HG03064 (cell line): ENCODE data around the gene KPNA3.
"Not testable (repeated sequence)": the region's sequence is repeated elsewhere in the genome, so short reads cannot be mapped to it uniquely, and the experiment has no call there.

Source experiments
- ATAC-seq: cut with Tn5 transposase; IDR thresholded peaks from one replicate; pipeline ENCODE4 v1.9.1; 2021; ENCODE audit warnings: low read depth; ENCODE audit not compliant: unreplicated experiment

Gene KPNA3, protein sequence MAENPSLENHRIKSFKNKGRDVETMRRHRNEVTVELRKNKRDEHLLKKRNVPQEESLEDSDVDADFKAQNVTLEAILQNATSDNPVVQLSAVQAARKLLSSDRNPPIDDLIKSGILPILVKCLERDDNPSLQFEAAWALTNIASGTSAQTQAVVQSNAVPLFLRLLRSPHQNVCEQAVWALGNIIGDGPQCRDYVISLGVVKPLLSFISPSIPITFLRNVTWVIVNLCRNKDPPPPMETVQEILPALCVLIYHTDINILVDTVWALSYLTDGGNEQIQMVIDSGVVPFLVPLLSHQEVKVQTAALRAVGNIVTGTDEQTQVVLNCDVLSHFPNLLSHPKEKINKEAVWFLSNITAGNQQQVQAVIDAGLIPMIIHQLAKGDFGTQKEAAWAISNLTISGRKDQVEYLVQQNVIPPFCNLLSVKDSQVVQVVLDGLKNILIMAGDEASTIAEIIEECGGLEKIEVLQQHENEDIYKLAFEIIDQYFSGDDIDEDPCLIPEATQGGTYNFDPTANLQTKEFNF

GRCh38 chr13:49792550-49793324, at the start of gene KPNA3:
Gene KPNA3 (minus strand): TSS chr13:49792682. CDS start chr13:49792506, 176 bp downstream.
- ATAC-seq, result peak; percentile 84

DNA sequence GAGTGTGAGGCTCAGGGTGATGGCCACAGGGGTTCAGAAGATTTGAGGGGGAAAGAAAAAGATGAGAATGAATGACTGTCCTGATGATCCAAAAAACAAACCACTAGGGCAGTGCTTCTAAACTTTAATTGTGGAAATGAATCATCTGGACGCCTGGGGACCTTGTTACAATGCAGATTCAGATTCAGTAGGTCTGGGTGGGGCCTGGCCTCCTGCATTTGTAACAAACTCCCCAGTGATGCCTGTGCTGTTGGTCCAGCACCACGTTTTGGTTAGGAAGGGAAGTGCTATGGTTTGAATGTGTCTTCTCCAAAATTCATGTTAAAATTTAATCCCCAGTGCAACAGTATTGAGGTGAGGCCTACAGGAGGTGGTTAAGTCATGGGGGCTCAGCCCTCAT, 49.5 kb upstream of the KPNA3 start:
- no peak for ATAC-seq

DNA sequence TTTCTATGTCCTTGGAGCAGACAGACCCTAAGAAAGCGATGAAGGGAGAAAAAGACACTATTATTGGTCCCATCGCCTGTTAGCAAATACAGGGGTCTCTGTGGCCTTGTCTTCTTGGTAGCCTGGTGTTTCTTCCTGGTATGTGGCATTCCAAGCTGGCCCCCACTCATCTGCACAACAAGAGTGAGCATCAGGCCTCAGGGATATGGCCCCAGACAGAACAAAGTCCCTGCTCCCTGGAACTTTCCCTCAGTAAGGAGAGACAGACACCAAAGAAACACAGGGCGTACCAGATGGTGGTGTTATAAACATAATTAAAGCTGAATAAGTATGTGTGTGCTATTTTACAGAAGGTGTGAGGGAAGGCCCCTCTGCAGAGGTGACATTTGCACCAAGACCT, 48.2 kb upstream of the KPNA3 start:
- no peak for ATAC-seq

GRCh38 chr13:49840266-49840665, 47.8 kb upstream of the KPNA3 start:
- ATAC-seq, result no peak

DNA sequence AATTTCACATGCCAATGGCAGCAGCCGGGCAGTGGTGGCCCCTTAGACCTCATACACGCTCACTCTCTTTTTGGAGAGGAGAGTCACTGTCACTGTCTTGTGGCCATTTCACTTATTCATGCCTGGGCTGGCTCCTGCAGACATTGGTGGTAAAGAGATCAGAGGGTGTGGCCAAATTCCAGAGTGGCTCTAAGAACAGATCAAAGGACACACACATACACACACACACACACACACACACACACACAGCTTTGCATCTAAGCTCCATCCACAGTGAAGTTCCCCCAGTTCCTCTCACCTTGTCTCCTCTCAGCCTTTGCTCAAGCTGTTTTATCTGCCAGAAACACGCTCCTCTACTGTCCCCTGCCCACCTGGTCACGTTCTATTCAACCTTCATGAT, 46.5 kb upstream of the KPNA3 start:
- ATAC-seq, result no peak

GRCh38 chr13:49836516-49836915, 44.0 kb upstream of the KPNA3 start:
- no peak for ATAC-seq

DNA sequence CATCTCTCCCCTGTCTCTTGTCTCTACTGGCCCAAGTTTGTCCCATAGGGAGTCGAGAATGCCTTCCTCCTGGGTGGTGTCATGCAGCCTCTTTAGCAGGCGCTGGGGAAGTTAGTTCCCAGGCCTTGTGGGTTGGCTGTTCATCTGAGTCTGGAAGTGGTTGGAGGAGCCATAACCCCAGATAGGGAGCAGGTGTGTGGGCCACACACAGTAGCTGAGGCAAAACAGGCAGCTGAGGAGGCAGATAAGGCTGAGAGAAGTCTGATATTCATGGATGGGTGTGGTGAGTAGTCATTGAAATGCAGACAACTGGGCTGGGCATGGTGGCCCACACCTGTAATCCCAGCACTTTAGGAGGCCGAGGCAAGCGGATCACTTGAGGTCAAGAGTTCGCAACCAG, 40.9 kb upstream of the KPNA3 start:
- ATAC-seq, result no peak

- ATAC-seq, result no peak
Observed at GRCh38 chr13:49831455-49831854, 39.0 kb upstream of the KPNA3 start.

DNA sequence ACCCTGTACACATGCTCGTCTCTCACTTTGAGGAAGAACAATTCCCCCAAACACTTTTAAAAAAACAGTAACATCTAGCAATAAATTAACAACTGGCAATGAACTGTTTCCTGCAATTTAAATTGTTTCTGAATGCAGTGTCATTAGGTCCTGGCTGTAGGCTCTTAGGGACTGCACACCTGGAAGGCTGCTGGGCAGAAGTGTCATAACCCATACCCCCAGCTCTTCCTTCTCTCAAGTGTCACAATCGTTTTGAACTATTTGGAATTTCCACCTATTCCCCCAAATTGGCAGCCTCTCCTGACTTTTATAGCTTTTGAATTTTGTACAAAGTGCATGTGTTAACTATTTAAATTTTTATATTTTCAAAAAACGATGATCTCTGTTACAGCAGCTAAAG, 38.2 kb upstream of the KPNA3 start:
- ATAC-seq, result no peak

DNA sequence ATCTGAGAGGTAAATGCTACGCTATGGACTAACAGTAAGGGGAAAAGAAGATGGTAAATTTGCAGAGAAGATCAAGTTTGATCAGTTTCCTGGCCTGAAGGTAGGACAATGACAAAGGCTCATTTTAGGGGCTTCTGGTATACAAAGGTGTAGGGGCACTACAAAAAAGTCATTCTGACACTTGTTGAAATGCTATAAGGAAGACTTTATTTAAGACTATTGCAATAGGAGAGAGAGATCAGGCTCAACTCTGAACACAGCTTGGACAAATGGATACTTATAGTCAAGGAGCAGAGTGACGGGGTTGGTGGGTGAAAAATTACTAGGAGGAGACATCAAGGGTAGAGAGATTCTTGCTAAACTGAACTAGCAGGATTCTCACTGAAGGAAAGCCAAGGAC, 37.2 kb upstream of the KPNA3 start:
- no peak for ATAC-seq

GRCh38 chr13:49828453-49828852, 36.0 kb upstream of the KPNA3 start:
- no peak for ATAC-seq

DNA sequence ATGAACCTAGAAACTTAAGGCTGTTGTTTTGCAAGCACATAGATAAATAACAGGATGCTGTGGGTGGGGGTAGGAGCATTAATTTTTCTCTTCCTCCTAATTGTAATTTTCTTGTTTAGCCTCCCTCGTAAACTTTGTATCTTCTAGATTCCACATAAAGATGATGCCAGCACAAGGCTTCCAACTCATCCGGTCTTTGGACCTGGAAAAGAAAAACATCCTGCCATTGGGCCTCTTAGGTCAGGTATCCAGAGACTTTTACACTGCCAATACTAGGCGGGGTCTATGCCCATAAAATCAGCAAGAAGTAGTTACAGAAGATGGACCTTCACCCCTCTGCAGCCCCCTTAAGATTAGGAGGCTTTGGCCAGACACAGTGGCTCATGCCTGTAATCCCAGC, 35.4 kb upstream of the KPNA3 start:
- no peak for ATAC-seq

DNA sequence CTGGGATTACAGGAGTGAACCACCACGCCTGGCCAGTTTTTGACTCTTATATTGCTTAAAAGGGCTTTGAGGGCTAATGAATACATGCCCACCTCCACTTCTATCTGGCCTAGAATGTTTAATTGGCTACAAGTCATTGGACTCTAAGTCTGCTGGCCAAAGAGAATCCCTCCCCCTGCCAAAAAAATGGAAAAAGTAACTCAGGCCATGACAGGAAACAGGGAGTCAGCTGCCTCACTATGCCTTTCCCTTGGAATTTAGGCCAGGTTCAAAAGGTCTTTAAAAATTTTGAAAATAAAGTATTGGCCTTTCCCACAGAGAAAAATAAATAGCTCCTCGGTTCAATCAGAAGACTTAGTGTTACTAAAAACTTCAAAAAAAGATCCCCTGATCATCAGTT, 34.9 kb upstream of the KPNA3 start:
- ATAC-seq, result no peak

DNA sequence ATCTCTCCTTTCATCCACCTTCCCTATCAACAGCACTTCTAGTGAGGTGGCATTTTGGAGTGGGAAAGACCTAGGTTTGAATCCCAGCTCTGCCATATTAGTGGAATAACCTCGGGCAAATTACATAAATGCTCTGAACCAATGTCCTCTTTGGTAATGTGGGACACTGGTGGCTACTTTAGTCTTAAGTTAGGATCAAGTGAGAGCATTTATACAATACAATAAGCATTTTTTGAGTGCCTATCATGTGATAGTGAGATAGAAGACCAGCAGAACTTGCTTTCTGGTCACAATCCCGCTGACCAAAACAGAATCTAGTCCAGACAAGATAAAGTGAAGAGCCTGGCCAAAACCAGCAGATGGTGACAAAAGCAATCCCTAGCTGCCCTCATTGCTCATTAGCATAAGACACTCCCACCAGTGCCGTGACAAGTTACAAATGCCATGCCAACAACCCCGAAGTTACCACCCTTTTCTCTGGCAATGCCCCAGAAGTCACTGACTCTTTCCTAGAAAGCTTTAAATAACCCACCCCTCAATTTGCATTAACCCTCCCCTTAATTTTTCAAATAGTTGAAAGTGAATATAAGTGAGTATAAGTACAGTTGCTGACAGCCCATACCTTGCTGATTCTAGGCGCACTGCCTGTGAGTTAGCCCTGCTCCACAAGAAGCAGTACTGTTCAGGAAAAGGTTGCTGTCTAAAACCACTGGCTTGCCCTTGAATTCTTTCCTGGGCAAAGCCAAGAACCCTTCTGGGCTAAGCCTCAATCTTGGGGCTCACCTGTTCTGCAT, 28.9 kb upstream of the KPNA3 start:
- no peak for ATAC-seq

- ATAC-seq, result no peak
Observed at GRCh38 chr13:49820591-49821215, 28.2 kb upstream of the KPNA3 start.

- not testable (repeated sequence) for ATAC-seq
Observed at GRCh38 chr13:49816047-49816446, 23.6 kb upstream of the KPNA3 start.

DNA sequence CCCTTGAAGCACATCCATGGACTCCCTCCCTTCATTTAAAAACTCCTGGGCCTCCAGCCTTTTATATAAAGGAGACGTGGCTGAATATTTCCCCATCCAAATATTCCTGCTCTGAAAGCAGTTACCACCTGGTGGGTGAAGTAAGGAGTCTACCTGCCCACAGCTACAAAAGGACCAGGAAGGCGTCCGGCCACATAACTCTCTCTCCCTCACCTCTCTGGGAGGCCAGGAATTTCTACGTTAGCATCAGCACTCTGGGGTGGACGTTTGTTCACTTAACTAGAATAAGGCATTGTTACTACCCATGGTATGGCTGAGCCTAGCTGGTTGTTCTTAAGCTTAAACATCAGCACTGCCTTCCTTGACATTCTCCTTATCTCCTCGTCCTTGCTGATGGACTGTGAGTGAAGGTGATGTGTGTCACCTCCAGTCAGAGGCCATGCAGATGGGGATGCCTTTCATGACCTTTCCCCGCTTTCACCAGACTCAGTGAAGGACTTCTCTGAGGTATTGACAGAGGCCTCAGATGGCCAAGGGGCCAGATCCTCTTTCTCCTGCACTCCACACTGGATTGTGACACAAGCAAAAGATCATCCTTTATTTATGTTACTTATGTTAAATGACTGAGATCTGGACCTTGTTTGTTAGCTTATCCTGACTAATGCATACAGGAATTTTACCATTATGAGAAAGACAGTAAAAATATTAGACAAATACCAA, 22.2 kb upstream of the KPNA3 start:
- ATAC-seq, result no peak

- no peak for ATAC-seq
Observed at GRCh38 chr13:49812812-49813211, 20.3 kb upstream of the KPNA3 start.

DNA sequence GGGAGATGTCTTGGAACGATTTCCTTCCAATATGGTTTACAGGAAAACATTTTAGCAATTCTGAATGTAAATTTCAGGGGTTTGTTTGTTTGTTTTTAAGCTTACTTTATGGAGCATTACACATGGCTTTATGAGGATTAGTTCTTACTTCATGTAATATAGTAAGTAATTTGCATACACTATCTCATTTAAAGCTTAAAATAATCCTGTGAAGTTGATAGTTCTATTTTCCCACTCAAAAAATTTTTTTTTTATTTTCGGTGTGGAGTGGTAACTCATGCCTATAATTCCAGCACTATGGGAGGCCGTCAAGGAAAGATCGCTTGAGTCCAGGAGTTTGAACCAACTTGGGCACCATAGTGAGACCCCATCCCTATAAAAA, 19.0 kb upstream of the KPNA3 start:
- no peak for ATAC-seq
